ENCODE data around the gene SIPA1L3. TPM values are rescaled to one million over a fixed set of nuclear protein-coding genes. Genes with fewer than 3 reads are reported as not detected.

The SIPA1L3 gene
- total RNA-seq, 2 donors from 2014 or later = 42.8 to 48.2 TPM

- Histone ChIP-seq H3K9ac (ENCODE audit: extremely low read depth, low read length, poor library complexity, severe bottlenecking) (no peak overlapping the region), H3K27me3 (ENCODE audit: control insufficient read depth, insufficient read depth, low read length, poor library complexity, severe bottlenecking) (no peaks in the 10 kb centered on the region), H3K4me3 (ENCODE audit: low read length) (no peak overlapping the region), H3K36me3 (ENCODE audit: control insufficient read depth, insufficient read depth, low read length) (peaks cover 3% of the 10 kb centered on the region), H3K4me1 (ENCODE audit: control insufficient read depth, insufficient read depth, low read length) (no peaks in the 10 kb centered on the region), H3K9me3 (ENCODE audit: control insufficient read depth, low read length) (no peaks in the 10 kb centered on the region), H3K27ac (ENCODE audit: low read depth, low read length) (no peak overlapping the region)
- Mint-ChIP-seq H3K27ac (no peak overlapping the region), H3K27me3 (ENCODE audit: insufficient read depth) (no peaks in the 10 kb centered on the region), H3K4me3 (no peak overlapping the region), H3K4me1 (no peaks in the 10 kb centered on the region), H3K36me3 (ENCODE audit: low read depth) (peaks cover 24% of the 10 kb centered on the region), H3K9me3 (no peaks in the 10 kb centered on the region)
- TF ChIP-seq CTCF (conservative IDR thresholded peaks at IDR 0.05) = peak; percentile 79
- WGBS, 2 experiments (ENCODE audit: insufficient coverage in 1 of 2, insufficient read length in 1 of 2) = 75% methylated on average over 13 to 14 of the region's 14 CpGs
- peak; percentile 83 for DNase-seq
Measured at GRCh38 chr19:38134540-38135149, 227.6 kb downstream of the SIPA1L3 start.

- no peaks in the 10 kb centered on the region for H3K9me3 ChIP-seq (ENCODE audit: control insufficient read depth, low read length)
- H3K27ac ChIP-seq (ENCODE audit: low read depth, low read length) = peak overlapping the region; percentile 38
- Mint-ChIP-seq H3K4me1 (no peaks in the 10 kb centered on the region), H3K4me3 (no peak overlapping the region), H3K36me3 (ENCODE audit: low read depth) (peaks cover 24% of the 10 kb centered on the region), H3K27me3 (ENCODE audit: insufficient read depth) (no peaks in the 10 kb centered on the region), H3K27ac (no peak overlapping the region), H3K9me3 (no peaks in the 10 kb centered on the region)
- 86 to 92% methylated on average over 4 to 21 of the region's 21 CpGs for WGBS, 2 experiments (ENCODE audit: insufficient coverage in 1 of 2, insufficient read length in 1 of 2)
- DNase-seq = no peak
- H3K27me3 ChIP-seq (ENCODE audit: control insufficient read depth, insufficient read depth, low read length, poor library complexity, severe bottlenecking) = no peaks in the 10 kb centered on the region
- no peak overlapping the region for H3K4me3 ChIP-seq (ENCODE audit: low read length)
- peaks cover 3% of the 10 kb centered on the region for H3K36me3 ChIP-seq (ENCODE audit: control insufficient read depth, insufficient read depth, low read length)
- no peak for TF ChIP-seq CTCF (conservative IDR thresholded peaks at IDR 0.05)
- no peak overlapping the region for H3K9ac ChIP-seq (ENCODE audit: extremely low read depth, low read length, poor library complexity, severe bottlenecking)
- no peaks in the 10 kb centered on the region for H3K4me1 ChIP-seq (ENCODE audit: control insufficient read depth, insufficient read depth, low read length)
Measured at GRCh38 chr19:38135150-38135998, 228.4 kb downstream of the SIPA1L3 start.

GRCh38 chr19:38139122-38139521, 232.1 kb downstream of the SIPA1L3 start:
- H3K36me3 Mint-ChIP-seq (ENCODE audit: low read depth) = peaks cover 16% of the 10 kb centered on the region
- Histone ChIP-seq H3K9ac (ENCODE audit: extremely low read depth, low read length, poor library complexity, severe bottlenecking) (no peak overlapping the region), H3K4me1 (ENCODE audit: control insufficient read depth, insufficient read depth, low read length) (no peaks in the 10 kb centered on the region), H3K27me3 (ENCODE audit: control insufficient read depth, insufficient read depth, low read length, poor library complexity, severe bottlenecking) (no peaks in the 10 kb centered on the region), H3K36me3 (ENCODE audit: control insufficient read depth, insufficient read depth, low read length) (peaks cover 7% of the 10 kb centered on the region), H3K4me3 (ENCODE audit: low read length) (no peak overlapping the region), H3K9me3 (ENCODE audit: control insufficient read depth, low read length) (no peaks in the 10 kb centered on the region), H3K27ac (ENCODE audit: low read depth, low read length) (no peak overlapping the region)
- no peak for DNase-seq
- H3K27me3 Mint-ChIP-seq (ENCODE audit: insufficient read depth) = no peaks in the 10 kb centered on the region
- no peaks in the 10 kb centered on the region for H3K9me3 Mint-ChIP-seq
- WGBS, 2 experiments (ENCODE audit: insufficient coverage in 1 of 2, insufficient read length in 1 of 2) = 83% methylated on average over 5 to 6 of the region's 6 CpGs
- no peak for TF ChIP-seq CTCF (conservative IDR thresholded peaks at IDR 0.05)
- H3K4me3 Mint-ChIP-seq = no peak overlapping the region
- H3K27ac Mint-ChIP-seq = no peak overlapping the region
- H3K4me1 Mint-ChIP-seq = no peaks in the 10 kb centered on the region
